SK-N-SH treated with all-trans-retinoic acid at 6 μM for 48 hours (cell line): Measurements from ENCODE around the gene KIAA1755.

Experiments
- ATAC-seq: fragments of 200-7000 bp; cut with Tn5 transposase; 3 replicates; pipeline ENCODE4 v1.9.1; 2020; ENCODE audit warnings: mild to moderate bottlenecking, moderate library complexity
- ARNTL ChIP-seq: fragments of 450-650 bp; formaldehyde crosslinking; IDR thresholded peaks from 2 replicates; pipeline ENCODE4 v1.5.0; 2020; ENCODE audit warnings: low read depth, mild to moderate bottlenecking, moderate library complexity, borderline replicate concordance
- BACH2 ChIP-seq: fragments of 250-450 bp; sonication (Bioruptor Pico); IDR thresholded peaks from 2 replicates; pipeline ENCODE4 v1.9.0; 2021; ENCODE audit warnings: mild to moderate bottlenecking, borderline replicate concordance
- CREB5 ChIP-seq: fragments of 250-450 bp; sonication (Bioruptor Pico); IDR thresholded peaks from 2 replicates; pipeline ENCODE4 v1.5.1; 2020; ENCODE audit warnings: low read depth, mild to moderate bottlenecking, moderate library complexity
- CSRNP3 ChIP-seq: fragments of 250-450 bp; sonication (Bioruptor Pico); IDR thresholded peaks from 2 replicates; pipeline ENCODE4 v1.5.1; 2021; ENCODE audit warnings: mild to moderate bottlenecking, moderate library complexity
- ISL1 ChIP-seq: fragments of 250-450 bp; sonication (Bioruptor Pico); IDR thresholded peaks from 2 replicates; pipeline ENCODE4 v2.1.2; 2022; ENCODE audit warnings: mild to moderate bottlenecking, moderate library complexity
- PATZ1 ChIP-seq: fragments of 250-450 bp; sonication (Bioruptor Pico); IDR thresholded peaks from 2 replicates; pipeline ENCODE4 v1.8.0; 2020; ENCODE audit warnings: mild to moderate bottlenecking, moderate library complexity, borderline replicate concordance
- POU6F1 ChIP-seq: fragments of 250-450 bp; sonication (Bioruptor Pico); IDR thresholded peaks from 2 replicates; pipeline ENCODE4 v1.8.0; 2021; ENCODE audit warnings: low read depth, mild to moderate bottlenecking, moderate library complexity, borderline replicate concordance
- PPARA ChIP-seq: fragments of 250-450 bp; sonication (Bioruptor Pico); IDR thresholded peaks from 2 replicates; pipeline ENCODE4 v1.5.0; 2020; ENCODE audit warnings: mild to moderate bottlenecking, borderline replicate concordance
- RARB ChIP-seq: fragments of 250-450 bp; sonication (Bioruptor Pico); IDR thresholded peaks from 2 replicates; pipeline ENCODE4 v1.8.0; 2021; ENCODE audit warnings: mild to moderate bottlenecking, moderate library complexity
- TCF4 ChIP-seq: fragments of 250-450 bp; sonication (Bioruptor Pico); IDR thresholded peaks from 2 replicates; pipeline ENCODE4 v1.8.0; 2021; ENCODE audit warnings: mild to moderate bottlenecking, moderate library complexity, borderline replicate concordance
- TOX ChIP-seq: fragments of 250-450 bp; sonication (Bioruptor Pico); IDR thresholded peaks from 2 replicates; pipeline ENCODE4 v1.8.0; 2021; ENCODE audit warnings: mild to moderate bottlenecking, moderate library complexity, borderline replicate concordance
- TSHZ2 ChIP-seq: fragments of 250-450 bp; sonication (Bioruptor Pico); IDR thresholded peaks from 2 replicates; pipeline ENCODE4 v1.5.0; 2020; ENCODE audit warnings: mild to moderate bottlenecking, moderate library complexity
- ZC3H10 ChIP-seq: fragments of 250-450 bp; sonication (Bioruptor Pico); IDR thresholded peaks from 2 replicates; pipeline ENCODE4 v1.5.1; 2021; ENCODE audit warnings: mild to moderate bottlenecking, moderate library complexity
- ZFP3 ChIP-seq: fragments of 250-450 bp; sonication (Bioruptor Pico); IDR thresholded peaks from 2 replicates; pipeline ENCODE4 v1.5.0; 2020; ENCODE audit warnings: mild to moderate bottlenecking, moderate library complexity
- ZFP30 ChIP-seq: fragments of 450-650 bp; formaldehyde crosslinking; IDR thresholded peaks from 2 replicates; pipeline ENCODE4 v1.5.0; 2022; ENCODE audit warnings: mild to moderate bottlenecking, moderate library complexity
- ZNF70 ChIP-seq: fragments of 450-650 bp; formaldehyde crosslinking; IDR thresholded peaks from 2 replicates; pipeline ENCODE4 v1.5.0; 2020; ENCODE audit warnings: mild to moderate bottlenecking, moderate library complexity
- ZNF8 ChIP-seq: fragments of 450-650 bp; formaldehyde crosslinking; IDR thresholded peaks from 2 replicates; pipeline ENCODE4 v1.5.0; 2020; ENCODE audit warnings: mild to moderate bottlenecking, moderate library complexity

The KIAA1755 gene

GRCh38 chr20:38241201-38241600, 19.3 kb downstream of the KIAA1755 start:
- no peak for TF ChIP-seq CSRNP3 (CRISPR knock-in tag)
- TF ChIP-seq TSHZ2, result no peak
- TF ChIP-seq PPARA (CRISPR knock-in tag), result no peak
- TF ChIP-seq TOX (CRISPR knock-in tag), result no peak
- TF ChIP-seq PATZ1 (CRISPR knock-in tag), result no peak
- no peak for TF ChIP-seq ZNF70 (CRISPR knock-in tag)
- TF ChIP-seq ZNF8 (CRISPR knock-in tag), result no peak
- TF ChIP-seq CREB5 (CRISPR knock-in tag), result no peak
- no peak for TF ChIP-seq ISL1
- no peak for TF ChIP-seq ZFP3 (CRISPR knock-in tag)
- TF ChIP-seq BACH2 (CRISPR knock-in tag), result no peak
- TF ChIP-seq ZFP30 (CRISPR knock-in tag), result no peak
- no peak for ATAC-seq

GRCh38 chr20:38239441-38239840, 21.1 kb downstream of the KIAA1755 start:
- TF ChIP-seq TCF4 (CRISPR knock-in tag) (no peak), CREB5 (CRISPR knock-in tag) (no peak), ZC3H10 (CRISPR knock-in tag) (no peak), PATZ1 (CRISPR knock-in tag) (no peak), POU6F1 (CRISPR knock-in tag) (no peak), CSRNP3 (CRISPR knock-in tag) (no peak), ISL1 (no peak), ARNTL (no peak), TOX (CRISPR knock-in tag) (no peak), RARB (CRISPR knock-in tag) (no peak)
- TF ChIP-seq, all 23 proteins: peak for 0
- no peak for ATAC-seq
